Neural cell (in vitro differentiated cells): ENCODE results near the gene CACNA1E. TPM values are rescaled to one million over a fixed set of nuclear protein-coding genes. Genes with fewer than 3 reads are reported as not detected.

Experiments
- H2AFZ ChIP-seq: fragments of 200-600, 300-800 bp; sonication (generic), shearing (Covaris generic); 2 replicates; pipeline ENCODE4 v1.6.0; 2014; ENCODE audit warnings: low read depth, mild to moderate bottlenecking, antibody characterized with exemption, low read length, moderate library complexity
- H3F3A ChIP-seq: fragments of 200-600 bp; shearing (Covaris generic); 2 replicates; pipeline ENCODE4 v1.6.1; 2016; ENCODE audit warnings: mild to moderate bottlenecking, moderate library complexity, mixed read lengths, antibody characterized with exemption, low read length; ENCODE audit not compliant: insufficient read depth, poor library complexity, severe bottlenecking
- H3K27ac ChIP-seq: fragments of 200-600, 300-800 bp; sonication (generic), shearing (Covaris generic); 2 replicates; pipeline ENCODE4 v1.5.1; 2014; ENCODE audit warnings: mild to moderate bottlenecking, low read length, moderate library complexity
- H3K27me3 ChIP-seq: fragments of 300-800, 200-600 bp; sonication (generic), shearing (Covaris generic); 2 replicates; pipeline ENCODE4 v1.6.0; 2014; ENCODE audit warnings: mild to moderate bottlenecking, low read depth, low read length, moderate library complexity; ENCODE audit not compliant: insufficient read depth
- H3K36me3 ChIP-seq: fragments of 300-800, 200-600 bp; sonication (generic), shearing (Covaris generic); 2 replicates; pipeline ENCODE4 v1.5.1; 2014; ENCODE audit warnings: mild to moderate bottlenecking, antibody characterized with exemption, low read length, moderate library complexity; ENCODE audit not compliant: insufficient read depth
- H3K4me2 ChIP-seq: fragments of 300-800, 200-600 bp; sonication (generic), shearing (Covaris generic); 2 replicates; pipeline ENCODE4 v1.6.0; 2014; ENCODE audit warnings: mild to moderate bottlenecking, low read length
- H3K4me3 ChIP-seq: fragments of 300-800, 200-600 bp; sonication (generic), shearing (Covaris generic); 2 replicates; pipeline ENCODE4 v1.5.1; 2014; ENCODE audit warnings: mild to moderate bottlenecking, low read length, moderate library complexity
- H3K79me2 ChIP-seq: fragments of 200-600 bp; shearing (Covaris generic); replicated peaks from 2 replicates; pipeline ENCODE4 v1.6.0; 2014; ENCODE audit warnings: mild to moderate bottlenecking, low read length, moderate library complexity; ENCODE audit not compliant: insufficient read depth
- H3K9ac ChIP-seq: fragments of 300-800, 200-600 bp; sonication (generic), shearing (Covaris generic); 2 replicates; pipeline ENCODE4 v1.6.1; 2016; ENCODE audit warnings: mild to moderate bottlenecking, low read length, mixed read lengths
- H3K9me2 ChIP-seq: fragments of 200-600 bp; shearing (Covaris generic); 2 replicates; pipeline ENCODE4 v1.6.1; 2016; ENCODE audit warnings: mild to moderate bottlenecking, low read length, mixed read lengths; ENCODE audit not compliant: insufficient read depth
- H3K9me3 ChIP-seq: fragments of 200-600, 300-800 bp; sonication (generic), shearing (Covaris generic); 2 replicates; pipeline ENCODE4 v1.6.1; 2016; ENCODE audit warnings: mild to moderate bottlenecking, mixed run types, low read length, moderate library complexity, mixed read lengths
- H4K20me1 ChIP-seq: fragments of 200-600 bp; shearing (Covaris generic); 2 replicates; pipeline ENCODE4 v1.6.1; 2016; ENCODE audit warnings: mild to moderate bottlenecking, mixed run types; ENCODE audit not compliant: insufficient read depth
- EP300 ChIP-seq: fragments of 450-650 bp; conservative IDR thresholded peaks from 2 replicates; pipeline ENCODE4 v1.6.1; 2014; ENCODE audit warnings: antibody characterized with exemption, mild to moderate bottlenecking, moderate library complexity; ENCODE audit not compliant: poor library complexity, severe bottlenecking
- EZH2 ChIP-seq: fragments of 200-600, 300-800 bp; shearing (Covaris generic), sonication (generic); IDR thresholded peaks from 2 replicates; pipeline ENCODE4 v1.6.1; 2014; ENCODE audit warnings: antibody characterized with exemption, low read length, borderline replicate concordance, mild to moderate bottlenecking; ENCODE audit not compliant: insufficient read depth, poor library complexity, severe bottlenecking
- MXI1 ChIP-seq: fragments of 450-650 bp; conservative IDR thresholded peaks from 2 replicates; pipeline ENCODE4 v1.6.1; 2014; ENCODE audit warnings: antibody characterized with exemption, mild to moderate bottlenecking; ENCODE audit not compliant: poor library complexity, severe bottlenecking
- POLR2AphosphoS5 ChIP-seq: IDR thresholded peaks from 2 replicates; pipeline ENCODE4 v1.6.1; 2012
- RAD21 ChIP-seq: fragments of 450-650 bp; conservative IDR thresholded peaks from 2 replicates; pipeline ENCODE4 v1.6.1; 2014; ENCODE audit warnings: antibody characterized with exemption, mild to moderate bottlenecking, moderate library complexity
- SMC3 ChIP-seq: fragments of 450-650 bp; conservative IDR thresholded peaks from 2 replicates; pipeline ENCODE4 v1.6.1; 2014; ENCODE audit warnings: antibody characterized with exemption, mild to moderate bottlenecking, moderate library complexity; ENCODE audit not compliant: poor library complexity
- TAF1 ChIP-seq: IDR thresholded peaks from 2 replicates; pipeline ENCODE4 v1.6.1; 2012; ENCODE audit warnings: low read depth
- polyA plus RNA-seq: library from polyadenylated mRNA; depleted of rRNA; stranded (reverse); fragments of >200 nt; gene quantifications from 2 replicates; pipeline ENCODE4 v1.2.3, GENCODE V29; 2014
- TF ChIP-seq, protein P1 (sequence below): fragments of 450-650 bp; IDR thresholded peaks from 2 replicates; pipeline ENCODE4 v1.5.1; 2014; ENCODE audit warnings: antibody characterized with exemption, mild to moderate bottlenecking, moderate library complexity; ENCODE audit not compliant: poor library complexity, severe bottlenecking
- TF ChIP-seq, protein P2 (sequence below): IDR thresholded peaks from 2 replicates; pipeline ENCODE4 v1.6.1; 2012; ENCODE audit warnings: borderline replicate concordance

CACNA1E gene
- polyA plus RNA-seq, 1 donor from 2014 or later, result 29.5 TPM

DNA sequence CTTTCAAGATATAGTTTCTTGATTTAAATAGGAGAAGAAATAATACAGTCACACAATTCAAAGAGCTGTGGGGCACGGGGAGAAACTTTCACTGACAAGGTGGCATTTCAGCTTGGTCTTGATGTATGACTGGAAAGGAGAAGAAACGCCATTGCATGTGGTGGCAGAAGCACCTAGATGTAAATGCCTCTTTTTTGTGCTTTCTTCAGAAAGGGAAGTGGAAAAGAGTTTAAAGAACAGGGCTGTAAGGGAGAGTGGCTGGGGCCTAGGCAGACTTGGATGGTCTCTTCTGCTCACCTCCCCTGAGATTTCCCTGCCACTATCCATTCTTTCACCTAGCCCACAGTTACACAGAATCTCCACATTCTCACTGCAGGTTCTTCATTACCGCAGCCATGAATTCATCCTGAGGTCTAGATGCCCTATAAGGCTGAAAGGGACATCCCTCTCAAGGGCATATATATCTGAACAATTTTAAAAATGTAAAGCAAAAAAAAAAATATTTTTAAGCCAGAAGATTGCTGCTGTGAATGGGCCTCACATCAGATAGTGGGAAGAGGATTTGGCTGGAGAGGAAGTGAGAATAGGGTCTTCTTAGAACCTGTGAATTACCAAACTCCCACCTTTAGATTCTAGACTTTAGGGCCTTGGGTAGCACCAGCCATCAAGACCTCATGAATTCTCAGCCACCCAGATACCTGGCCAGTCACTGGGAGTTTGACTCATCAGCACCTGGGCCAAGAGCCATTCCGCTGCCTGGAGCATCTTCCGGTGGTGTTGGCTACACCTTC lies 23.4 kb downstream of the CACNA1E start:
- H3K4me3 ChIP-seq, result no peak overlapping the region
- H2AFZ ChIP-seq, result no peak overlapping the region
- no peaks in the 10 kb centered on the region for H3F3A ChIP-seq
- no peaks in the 10 kb centered on the region for H3K36me3 ChIP-seq
- no peaks in the 10 kb centered on the region for H3K9me3 ChIP-seq
- no peaks in the 10 kb centered on the region for H3K79me2 ChIP-seq
- TF ChIP-seq TAF1 (no peak), EZH2 (no peak), MXI1 (no peak), EP300 (no peak), RAD21 (no peak), POLR2AphosphoS5 (no peak), SMC3 (no peak)
- TF ChIP-seq, protein P1, sequence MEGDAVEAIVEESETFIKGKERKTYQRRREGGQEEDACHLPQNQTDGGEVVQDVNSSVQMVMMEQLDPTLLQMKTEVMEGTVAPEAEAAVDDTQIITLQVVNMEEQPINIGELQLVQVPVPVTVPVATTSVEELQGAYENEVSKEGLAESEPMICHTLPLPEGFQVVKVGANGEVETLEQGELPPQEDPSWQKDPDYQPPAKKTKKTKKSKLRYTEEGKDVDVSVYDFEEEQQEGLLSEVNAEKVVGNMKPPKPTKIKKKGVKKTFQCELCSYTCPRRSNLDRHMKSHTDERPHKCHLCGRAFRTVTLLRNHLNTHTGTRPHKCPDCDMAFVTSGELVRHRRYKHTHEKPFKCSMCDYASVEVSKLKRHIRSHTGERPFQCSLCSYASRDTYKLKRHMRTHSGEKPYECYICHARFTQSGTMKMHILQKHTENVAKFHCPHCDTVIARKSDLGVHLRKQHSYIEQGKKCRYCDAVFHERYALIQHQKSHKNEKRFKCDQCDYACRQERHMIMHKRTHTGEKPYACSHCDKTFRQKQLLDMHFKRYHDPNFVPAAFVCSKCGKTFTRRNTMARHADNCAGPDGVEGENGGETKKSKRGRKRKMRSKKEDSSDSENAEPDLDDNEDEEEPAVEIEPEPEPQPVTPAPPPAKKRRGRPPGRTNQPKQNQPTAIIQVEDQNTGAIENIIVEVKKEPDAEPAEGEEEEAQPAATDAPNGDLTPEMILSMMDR, result no peak
- TF ChIP-seq, protein P2, sequence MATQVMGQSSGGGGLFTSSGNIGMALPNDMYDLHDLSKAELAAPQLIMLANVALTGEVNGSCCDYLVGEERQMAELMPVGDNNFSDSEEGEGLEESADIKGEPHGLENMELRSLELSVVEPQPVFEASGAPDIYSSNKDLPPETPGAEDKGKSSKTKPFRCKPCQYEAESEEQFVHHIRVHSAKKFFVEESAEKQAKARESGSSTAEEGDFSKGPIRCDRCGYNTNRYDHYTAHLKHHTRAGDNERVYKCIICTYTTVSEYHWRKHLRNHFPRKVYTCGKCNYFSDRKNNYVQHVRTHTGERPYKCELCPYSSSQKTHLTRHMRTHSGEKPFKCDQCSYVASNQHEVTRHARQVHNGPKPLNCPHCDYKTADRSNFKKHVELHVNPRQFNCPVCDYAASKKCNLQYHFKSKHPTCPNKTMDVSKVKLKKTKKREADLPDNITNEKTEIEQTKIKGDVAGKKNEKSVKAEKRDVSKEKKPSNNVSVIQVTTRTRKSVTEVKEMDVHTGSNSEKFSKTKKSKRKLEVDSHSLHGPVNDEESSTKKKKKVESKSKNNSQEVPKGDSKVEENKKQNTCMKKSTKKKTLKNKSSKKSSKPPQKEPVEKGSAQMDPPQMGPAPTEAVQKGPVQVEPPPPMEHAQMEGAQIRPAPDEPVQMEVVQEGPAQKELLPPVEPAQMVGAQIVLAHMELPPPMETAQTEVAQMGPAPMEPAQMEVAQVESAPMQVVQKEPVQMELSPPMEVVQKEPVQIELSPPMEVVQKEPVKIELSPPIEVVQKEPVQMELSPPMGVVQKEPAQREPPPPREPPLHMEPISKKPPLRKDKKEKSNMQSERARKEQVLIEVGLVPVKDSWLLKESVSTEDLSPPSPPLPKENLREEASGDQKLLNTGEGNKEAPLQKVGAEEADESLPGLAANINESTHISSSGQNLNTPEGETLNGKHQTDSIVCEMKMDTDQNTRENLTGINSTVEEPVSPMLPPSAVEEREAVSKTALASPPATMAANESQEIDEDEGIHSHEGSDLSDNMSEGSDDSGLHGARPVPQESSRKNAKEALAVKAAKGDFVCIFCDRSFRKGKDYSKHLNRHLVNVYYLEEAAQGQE, result no peak
- no peak overlapping the region for H3K4me2 ChIP-seq
- H4K20me1 ChIP-seq, result no peaks in the 10 kb centered on the region
- no peaks in the 10 kb centered on the region for H3K9me2 ChIP-seq
- H3K27ac ChIP-seq, result no peak overlapping the region
- no peaks in the 10 kb centered on the region for H3K27me3 ChIP-seq
- H3K9ac ChIP-seq, result no peak overlapping the region

DNA sequence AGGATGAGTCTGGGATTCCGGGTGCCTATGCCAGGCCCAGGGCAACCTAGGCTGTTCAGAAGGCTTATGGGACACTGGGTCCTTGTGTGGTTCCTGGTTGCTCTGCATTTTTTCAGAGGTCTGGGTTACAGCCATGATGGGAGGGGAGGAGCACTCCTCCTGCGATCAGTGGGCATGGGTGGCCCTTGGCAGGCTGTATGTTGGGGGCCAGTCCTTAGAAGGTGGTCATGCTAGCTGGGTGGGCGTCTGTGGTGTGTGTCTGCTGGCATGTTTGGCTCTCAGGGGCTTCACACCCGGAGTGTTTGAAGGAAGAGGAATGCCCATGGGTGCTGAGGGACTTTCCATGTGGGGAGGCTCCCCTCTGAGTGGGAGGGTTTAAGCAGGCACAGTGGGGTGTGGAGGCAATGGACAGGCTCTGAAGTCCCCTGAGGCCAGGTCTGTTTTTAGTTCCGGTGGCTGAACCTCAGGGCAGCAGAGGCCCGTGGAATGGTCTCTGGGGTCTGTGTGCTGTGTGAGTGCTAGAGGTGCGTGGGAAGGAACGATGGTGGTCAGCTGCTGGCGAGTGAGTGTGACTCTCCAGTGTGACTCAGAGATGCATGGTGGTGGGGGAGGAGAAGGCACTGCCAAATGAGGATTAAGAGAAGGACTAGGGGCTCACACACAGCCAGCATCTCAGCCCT lies 25.3 kb downstream of the CACNA1E start:
- Histone ChIP-seq H2AFZ (no peak overlapping the region), H4K20me1 (no peaks in the 10 kb centered on the region), H3K36me3 (no peaks in the 10 kb centered on the region), H3F3A (no peaks in the 10 kb centered on the region), H3K9me2 (no peaks in the 10 kb centered on the region), H3K27me3 (no peaks in the 10 kb centered on the region), H3K4me2 (no peak overlapping the region), H3K27ac (no peak overlapping the region), H3K4me3 (no peak overlapping the region), H3K9me3 (no peaks in the 10 kb centered on the region), H3K9ac (no peak overlapping the region), H3K79me2 (no peaks in the 10 kb centered on the region)
- TF ChIP-seq EZH2 (no peak), TAF1 (no peak), SMC3 (no peak), MXI1 (no peak), EP300 (no peak), RAD21 (no peak), POLR2AphosphoS5 (no peak)
- TF ChIP-seq, protein P1, result no peak
- TF ChIP-seq, protein P2, result no peak
